ENCODE results near the gene STXBP1.
"Not testable (repeated sequence)": the region's sequence is repeated elsewhere in the genome, so short reads cannot be mapped to it uniquely, and the experiment has no call there.

Gene STXBP1

GRCh38 chr9:127578952-127579853, 32.9 kb upstream of the STXBP1 start:
- peaks cover 28% of the 10 kb centered on the region for H3K4me1 ChIP-seq (ENCODE audit: insufficient read depth, low read length)
- peak overlapping the region; percentile 75 for H3K27ac ChIP-seq (ENCODE audit: low read depth, low read length)
- H3K4me3 ChIP-seq (ENCODE audit: low read depth in 1 of 2, low read length in 2 of 2) = peak overlapping the region; percentile 2 to 36
- no peaks in the 10 kb centered on the region for H3K36me3 ChIP-seq (ENCODE audit: insufficient read depth, low read length)
- H3K9ac ChIP-seq (ENCODE audit: low read length) = peak overlapping the region; percentile 74
- H3K9me3 ChIP-seq (ENCODE audit: low read length) = no peaks in the 10 kb centered on the region
- H3K27me3 ChIP-seq (ENCODE audit: control insufficient read depth in 1 of 2, insufficient read depth in 2 of 2, low read length in 2 of 2) = no peaks in the 10 kb centered on the region

GRCh38 chr9:127580366-127580765, 31.7 kb upstream of the STXBP1 start:
- Histone ChIP-seq H3K27me3 (ENCODE audit: control insufficient read depth in 1 of 2, insufficient read depth in 2 of 2, low read length in 2 of 2) (no peaks in the 10 kb centered on the region), H3K9me3 (ENCODE audit: low read length) (no peaks in the 10 kb centered on the region), H3K9ac (ENCODE audit: low read length) (no peak overlapping the region), H3K27ac (ENCODE audit: low read depth, low read length) (no peak overlapping the region), H3K4me3 (ENCODE audit: low read depth in 1 of 2, low read length in 2 of 2) (no peak overlapping the region), H3K36me3 (ENCODE audit: insufficient read depth, low read length) (no peaks in the 10 kb centered on the region), H3K4me1 (ENCODE audit: insufficient read depth, low read length) (peaks cover 18% of the 10 kb centered on the region)

- no peaks in the 10 kb centered on the region for H3K36me3 ChIP-seq (ENCODE audit: insufficient read depth, low read length)
Observed at GRCh38 chr9:127580879-127581475, 31.1 kb upstream of the STXBP1 start.

GRCh38 chr9:127584474-127584805, 27.6 kb upstream of the STXBP1 start:
- H3K27me3 ChIP-seq (ENCODE audit: control insufficient read depth in 1 of 2, insufficient read depth in 2 of 2, low read length in 2 of 2); H3K9ac ChIP-seq (ENCODE audit: low read length); H3K4me3 ChIP-seq (ENCODE audit: low read depth in 1 of 2, low read length in 2 of 2); H3K9me3 ChIP-seq (ENCODE audit: low read length); H3K36me3 ChIP-seq (ENCODE audit: insufficient read depth, low read length): not testable (repeated sequence)
- peak overlapping the region; percentile 34 for H3K27ac ChIP-seq (ENCODE audit: low read depth, low read length)
- H3K4me1 ChIP-seq (ENCODE audit: insufficient read depth, low read length) = peaks cover 13% of the 10 kb centered on the region

More at GRCh38 chr9:127580879-127581475, 31.1 kb upstream of the STXBP1 start:
- Histone ChIP-seq H3K4me3 (ENCODE audit: low read depth in 1 of 2, low read length in 2 of 2) (no peak overlapping the region), H3K9me3 (ENCODE audit: low read length) (no peaks in the 10 kb centered on the region), H3K27ac (ENCODE audit: low read depth, low read length) (peak overlapping the region; percentile 14), H3K9ac (ENCODE audit: low read length) (no peak overlapping the region), H3K27me3 (ENCODE audit: control insufficient read depth in 1 of 2, insufficient read depth in 2 of 2, low read length in 2 of 2) (no peaks in the 10 kb centered on the region), H3K4me1 (ENCODE audit: insufficient read depth, low read length) (peaks cover 18% of the 10 kb centered on the region)

- Histone ChIP-seq H3K9me3 (ENCODE audit: low read length) (no peaks in the 10 kb centered on the region), H3K4me1 (ENCODE audit: insufficient read depth, low read length) (peaks cover 5% of the 10 kb centered on the region), H3K27me3 (ENCODE audit: control insufficient read depth in 1 of 2, insufficient read depth in 2 of 2, low read length in 2 of 2) (no peaks in the 10 kb centered on the region), H3K27ac (ENCODE audit: low read depth, low read length) (no peak overlapping the region), H3K9ac (ENCODE audit: low read length) (no peak overlapping the region), H3K36me3 (ENCODE audit: insufficient read depth, low read length) (no peaks in the 10 kb centered on the region), H3K4me3 (ENCODE audit: low read depth in 1 of 2, low read length in 2 of 2) (no peak overlapping the region)
Observed at GRCh38 chr9:127585161-127585819, 26.8 kb upstream of the STXBP1 start.

GRCh38 chr9:127586096-127586495, 26.0 kb upstream of the STXBP1 start:
- no peaks in the 10 kb centered on the region for H3K9me3 ChIP-seq (ENCODE audit: low read length)
- H3K27ac ChIP-seq (ENCODE audit: low read depth, low read length) = peak overlapping the region; percentile 44
- no peak overlapping the region for H3K4me3 ChIP-seq (ENCODE audit: low read depth in 1 of 2, low read length in 2 of 2)
- peaks cover 5% of the 10 kb centered on the region for H3K4me1 ChIP-seq (ENCODE audit: insufficient read depth, low read length)
- H3K27me3 ChIP-seq (ENCODE audit: control insufficient read depth in 1 of 2, insufficient read depth in 2 of 2, low read length in 2 of 2) = no peaks in the 10 kb centered on the region
- H3K9ac ChIP-seq (ENCODE audit: low read length) = no peak overlapping the region
- no peaks in the 10 kb centered on the region for H3K36me3 ChIP-seq (ENCODE audit: insufficient read depth, low read length)

- H3K9ac ChIP-seq (ENCODE audit: low read length) = no peak overlapping the region
- no peaks in the 10 kb centered on the region for H3K9me3 ChIP-seq (ENCODE audit: low read length)
- H3K4me3 ChIP-seq (ENCODE audit: low read depth in 1 of 2, low read length in 2 of 2) = no peak overlapping the region
- peaks cover 5% of the 10 kb centered on the region for H3K4me1 ChIP-seq (ENCODE audit: insufficient read depth, low read length)
- H3K27me3 ChIP-seq (ENCODE audit: control insufficient read depth in 1 of 2, insufficient read depth in 2 of 2, low read length in 2 of 2) = no peaks in the 10 kb centered on the region
- no peak overlapping the region for H3K27ac ChIP-seq (ENCODE audit: low read depth, low read length)
- no peaks in the 10 kb centered on the region for H3K36me3 ChIP-seq (ENCODE audit: insufficient read depth, low read length)
Observed at GRCh38 chr9:127586537-127586936, 25.5 kb upstream of the STXBP1 start.

- no peak overlapping the region for H3K9ac ChIP-seq (ENCODE audit: low read length)
- no peak overlapping the region for H3K27ac ChIP-seq (ENCODE audit: low read depth, low read length)
- H3K4me1 ChIP-seq (ENCODE audit: insufficient read depth, low read length) = peaks cover 5% of the 10 kb centered on the region
- H3K36me3 ChIP-seq (ENCODE audit: insufficient read depth, low read length) = no peaks in the 10 kb centered on the region
- no peaks in the 10 kb centered on the region for H3K9me3 ChIP-seq (ENCODE audit: low read length)
- H3K27me3 ChIP-seq (ENCODE audit: control insufficient read depth in 1 of 2, insufficient read depth in 2 of 2, low read length in 2 of 2) = no peaks in the 10 kb centered on the region
- H3K4me3 ChIP-seq (ENCODE audit: low read depth in 1 of 2, low read length in 2 of 2) = no peak overlapping the region
Observed at GRCh38 chr9:127587966-127588365, 24.1 kb upstream of the STXBP1 start.

GRCh38 chr9:127588740-127589506, 23.2 kb upstream of the STXBP1 start:
- Histone ChIP-seq H3K27ac (ENCODE audit: low read depth, low read length) (no peak overlapping the region), H3K4me1 (ENCODE audit: insufficient read depth, low read length) (peaks cover 5% of the 10 kb centered on the region), H3K9me3 (ENCODE audit: low read length) (no peaks in the 10 kb centered on the region), H3K36me3 (ENCODE audit: insufficient read depth, low read length) (no peaks in the 10 kb centered on the region), H3K9ac (ENCODE audit: low read length) (no peak overlapping the region), H3K27me3 (ENCODE audit: control insufficient read depth in 1 of 2, insufficient read depth in 2 of 2, low read length in 2 of 2) (no peaks in the 10 kb centered on the region), H3K4me3 (ENCODE audit: low read depth in 1 of 2, low read length in 2 of 2) (no peak overlapping the region)

GRCh38 chr9:127589955-127590370, 22.1 kb upstream of the STXBP1 start:
- Histone ChIP-seq H3K4me1 (ENCODE audit: insufficient read depth, low read length) (peaks cover 5% of the 10 kb centered on the region), H3K36me3 (ENCODE audit: insufficient read depth, low read length) (no peaks in the 10 kb centered on the region), H3K9me3 (ENCODE audit: low read length) (no peaks in the 10 kb centered on the region), H3K9ac (ENCODE audit: low read length) (no peak overlapping the region), H3K4me3 (ENCODE audit: low read depth in 1 of 2, low read length in 2 of 2) (no peak overlapping the region), H3K27me3 (ENCODE audit: control insufficient read depth in 1 of 2, insufficient read depth in 2 of 2, low read length in 2 of 2) (no peaks in the 10 kb centered on the region), H3K27ac (ENCODE audit: low read depth, low read length) (no peak overlapping the region)

- Histone ChIP-seq H3K4me1 (ENCODE audit: insufficient read depth, low read length) (no peaks in the 10 kb centered on the region), H3K4me3 (ENCODE audit: low read depth in 1 of 2, low read length in 2 of 2) (no peak overlapping the region), H3K27ac (ENCODE audit: low read depth, low read length) (no peak overlapping the region), H3K9ac (ENCODE audit: low read length) (no peak overlapping the region), H3K27me3 (ENCODE audit: control insufficient read depth in 1 of 2, insufficient read depth in 2 of 2, low read length in 2 of 2) (no peaks in the 10 kb centered on the region), H3K36me3 (ENCODE audit: insufficient read depth, low read length) (no peaks in the 10 kb centered on the region), H3K9me3 (ENCODE audit: low read length) (no peaks in the 10 kb centered on the region)
Observed at GRCh38 chr9:127595611-127596010, 16.5 kb upstream of the STXBP1 start.
